Endothelial cell of umbilical vein (primary cell): Measurements from ENCODE around the gene EIF2D. TPM values are rescaled to one million over a fixed set of nuclear protein-coding genes. Genes with fewer than 3 reads are reported as not detected.

ENCODE experiments used
- BruUV-seq: library from RNA; stranded (reverse); fragments of 400-500 nt; replicated peaks from 2 replicates; lab custom pipeline; 2021; lab: Mats Ljungman, UMichigan
- CTCF ChIA-PET: fragments of 300-600, 350-600 bp; sonication (Branson Sonifier 250); formaldehyde crosslinking; loops from one replicate; lab custom pipeline; 2021; ENCODE audit warnings: antibody characterized with exemption, inconsistent platforms; lab: Charles Lee
- POLR2A ChIA-PET: fragments of 300-600, 350-600 bp; sonication (Branson Sonifier 250); formaldehyde crosslinking; loops from one replicate; lab custom pipeline; 2021; ENCODE audit warnings: antibody characterized with exemption, inconsistent platforms; lab: Charles Lee
- DNase-seq: peaks from one replicate; pipeline ENCODE4 v3.0.0-alpha.2; 2011; ENCODE audit warnings: low read depth, low spot score
- FAIRE-seq: peaks from 2 replicates; lab custom pipeline; 2011; peaks lifted over from hg19 to GRCh38; lab: Jason Lieb, UNC
- H2AFZ ChIP-seq: 2 replicates; pipeline ENCODE4 v1.6.0; 2012; ENCODE audit warnings: low read depth, low read length, control low read depth, inconsistent platforms
- H3K27ac ChIP-seq: 2 replicates; pipeline ENCODE4 v1.5.1; 2011; ENCODE audit warnings: low read depth, mild to moderate bottlenecking, control low read depth, low read length, moderate library complexity; ENCODE audit not compliant: insufficient read depth
- H3K27me3 ChIP-seq, 2 experiments: 2 replicates each; pipeline versions ENCODE4 v1.6.0 to v1.6.1; 2011; ENCODE audit warnings: low read length in 2 of 2, mixed read lengths in 1 of 2; ENCODE audit not compliant: control insufficient read depth in 2 of 2, insufficient read depth in 2 of 2
- H3K36me3 ChIP-seq, 2 experiments: 2 replicates in 1 of 2; 3 replicates in 1 of 2; pipeline ENCODE4 v1.5.1; 2011; ENCODE audit warnings: low read length in 2 of 2, mild to moderate bottlenecking in 1 of 2, moderate library complexity in 1 of 2; ENCODE audit not compliant: control insufficient read depth in 2 of 2, insufficient read depth in 2 of 2; ENCODE audit errors: extremely low read depth in 1 of 2
- H3K4me1 ChIP-seq: 3 replicates; pipeline ENCODE4 v1.5.1; 2011; ENCODE audit warnings: mild to moderate bottlenecking, low read length; ENCODE audit not compliant: control insufficient read depth, insufficient read depth; ENCODE audit errors: extremely low read depth
- H3K4me2 ChIP-seq: 2 replicates; pipeline ENCODE4 v1.6.1; 2011; ENCODE audit warnings: low read length, control low read depth, mixed read lengths; ENCODE audit not compliant: insufficient read depth
- H3K4me3 ChIP-seq, 3 experiments: fragments of 200-600 bp in 1 of 3; sonication (generic), shearing (Covaris generic) in 1 of 3; replicated peaks in 1 of 3; 2 replicates each; pipeline ENCODE4 v1.5.1; 2011 to 2016; ENCODE audit warnings: control low read depth in 3 of 3, low read length in 3 of 3, mild to moderate bottlenecking in 2 of 3, inconsistent platforms in 1 of 3, low read depth in 1 of 3, moderate library complexity in 1 of 3; ENCODE audit not compliant: insufficient read depth in 1 of 3
- H3K79me2 ChIP-seq: 2 replicates; pipeline ENCODE4 v1.6.0; 2012; ENCODE audit warnings: low read length, inconsistent platforms; ENCODE audit not compliant: control insufficient read depth, insufficient read depth
- H3K9ac ChIP-seq: replicated peaks from 2 replicates; pipeline ENCODE3; 2011; ENCODE audit warnings: low read length, control low read depth; ENCODE audit not compliant: insufficient read depth; ENCODE audit errors: extremely low read depth
- H3K9me1 ChIP-seq: replicated peaks from 3 replicates; pipeline ENCODE4 v1.6.0; 2011; ENCODE audit warnings: mild to moderate bottlenecking, low read length; ENCODE audit not compliant: control insufficient read depth, insufficient read depth; ENCODE audit errors: extremely low read depth
- H3K9me3 ChIP-seq: replicated peaks from 2 replicates; pipeline ENCODE4 v1.5.1; 2012; ENCODE audit warnings: low read length, inconsistent platforms; ENCODE audit not compliant: control insufficient read depth, insufficient read depth
- H4K20me1 ChIP-seq: replicated peaks from 2 replicates; pipeline ENCODE3; 2011; ENCODE audit warnings: mild to moderate bottlenecking, low read length; ENCODE audit not compliant: control insufficient read depth, insufficient read depth; ENCODE audit errors: extremely low read depth
- EZH2 ChIP-seq: IDR thresholded peaks from 2 replicates; pipeline ENCODE4 v1.6.1; 2012; ENCODE audit warnings: borderline replicate concordance, low read depth, mild to moderate bottlenecking, moderate library complexity, low read length, inconsistent platforms; ENCODE audit not compliant: severe bottlenecking
- GATA2 ChIP-seq: IDR thresholded peaks from 2 replicates; pipeline ENCODE4 v1.7.0; 2011; ENCODE audit warnings: low read depth, mild to moderate bottlenecking, moderate library complexity, mixed read lengths, low read length; ENCODE audit not compliant: insufficient read length, insufficient read depth
- POLR2AphosphoS5 ChIP-seq: IDR thresholded peaks from 2 replicates; pipeline ENCODE4 v1.6.1; 2012; ENCODE audit warnings: low read depth, mild to moderate bottlenecking, control low read depth, low read length, moderate library complexity; ENCODE audit not compliant: insufficient read depth
- dilution Hi-C: fragments of 300-500 bp; cut with MboI; formaldehyde crosslinking; loops from one replicate; pipeline ENCODE4 v1.15.0; 2019; ENCODE audit warnings: low sequenced_read_pairs; ENCODE audit not compliant: extremely low pct_ligation_motif_present
- intact Hi-C: fragments of 100-400 bp; cut with micrococcal nuclease; formaldehyde crosslinking; loops from one replicate; pipeline ENCODE4 v1.10.0; 2022
- polyA plus RNA-seq, 4 experiments: library from polyadenylated mRNA; depleted of rRNA in 3 of 4; stranded (reverse) in 3 of 4; unstranded in 1 of 4; fragments of >200 nt; gene quantifications; 2 replicates each; pipeline versions ENCODE4 v1.2.1 to v1.2.3, GENCODE V29; 2011 to 2012; ENCODE audit warnings: missing spikeins in 1 of 4
- total RNA-seq: library from RNA; stranded (reverse); gene quantifications from 2 replicates; pipeline ENCODE4 v1.2.3, GENCODE V29; 2021
- TF ChIP-seq, protein P1 (sequence below): IDR thresholded peaks from 2 replicates; pipeline ENCODE4 v1.6.1; 2011; ENCODE audit not compliant: insufficient read depth, insufficient read length

Gene EIF2D
- total and polyA plus RNA-seq, 2 donors (not counting 3 experiments of a cell fraction or from before 2014, with no cell fraction given), result 48.0 to 54.1 TPM

DNA sequence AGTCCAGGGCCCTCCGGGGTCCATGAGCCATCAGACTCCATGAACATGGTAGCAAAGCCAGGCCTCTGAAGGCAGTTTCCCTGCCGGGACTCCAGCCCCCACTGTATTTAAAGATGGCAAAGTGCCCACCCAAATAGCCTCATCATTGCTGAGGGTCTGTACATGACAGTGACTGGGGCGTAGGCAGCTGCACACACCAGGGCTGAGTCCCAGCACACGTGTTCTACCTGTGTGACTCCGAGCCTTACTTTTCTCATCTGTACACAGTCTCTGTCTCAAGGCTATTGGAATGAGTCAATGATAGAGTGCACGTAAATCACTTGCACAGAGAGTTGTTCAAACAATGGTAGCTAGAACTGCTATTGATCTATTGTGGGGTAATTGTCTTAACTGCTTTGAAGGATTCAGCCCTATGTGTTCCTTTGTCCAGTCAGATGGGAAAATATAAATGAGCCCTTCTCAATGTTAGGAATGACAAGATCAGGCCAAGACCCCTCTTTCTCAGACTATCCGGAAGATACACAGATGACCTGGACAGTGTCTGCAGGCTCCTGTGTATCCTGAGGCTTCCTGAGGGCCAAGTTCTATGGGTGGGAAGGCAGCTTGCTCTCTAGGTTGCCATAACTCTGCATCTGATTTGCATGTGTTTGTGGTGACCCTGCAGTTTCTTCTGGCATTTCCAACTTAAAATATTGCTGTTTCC, 56.1 kb downstream of the EIF2D start:
- Histone ChIP-seq H3K9me3 (no peaks in the 10 kb centered on the region), H3K4me2 (no peak overlapping the region), H3K36me3 (no peaks in the 10 kb centered on the region), H3K79me2 (no peaks in the 10 kb centered on the region), H3K4me1 (peaks cover 6% of the 10 kb centered on the region), H3K27ac (no peak overlapping the region), H3K27me3 (peaks cover 30 to 34% of the 10 kb centered on the region in 2 experiments), H4K20me1 (no peaks in the 10 kb centered on the region), H3K9ac (no peak overlapping the region), H3K4me3 (no peak overlapping the region), H3K9me1 (no peaks in the 10 kb centered on the region), H2AFZ (no peak overlapping the region)
- no peak for DNase-seq
- dilution Hi-C loops (no loop called here), intact Hi-C loops (loop anchor here (2.0 kb wide), 1 partner anchor 21 kb away; no protein-coding TSS in a partner anchor)
- ChIA-PET CTCF (interaction anchor here (1.6 to 4.9 kb wide), 3 partner anchors 11 to 29 kb away, joined by 4 to 57 read pairs (median 12); no protein-coding TSS in a partner anchor), POLR2A (no interaction called here)
- FAIRE-seq, result no peak
- TF ChIP-seq, protein P1, sequence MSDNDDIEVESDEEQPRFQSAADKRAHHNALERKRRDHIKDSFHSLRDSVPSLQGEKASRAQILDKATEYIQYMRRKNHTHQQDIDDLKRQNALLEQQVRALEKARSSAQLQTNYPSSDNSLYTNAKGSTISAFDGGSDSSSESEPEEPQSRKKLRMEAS, result no peak
- peak; percentile 33 for TF ChIP-seq EZH2
- no TSS peak for BruUV-seq

DNA sequence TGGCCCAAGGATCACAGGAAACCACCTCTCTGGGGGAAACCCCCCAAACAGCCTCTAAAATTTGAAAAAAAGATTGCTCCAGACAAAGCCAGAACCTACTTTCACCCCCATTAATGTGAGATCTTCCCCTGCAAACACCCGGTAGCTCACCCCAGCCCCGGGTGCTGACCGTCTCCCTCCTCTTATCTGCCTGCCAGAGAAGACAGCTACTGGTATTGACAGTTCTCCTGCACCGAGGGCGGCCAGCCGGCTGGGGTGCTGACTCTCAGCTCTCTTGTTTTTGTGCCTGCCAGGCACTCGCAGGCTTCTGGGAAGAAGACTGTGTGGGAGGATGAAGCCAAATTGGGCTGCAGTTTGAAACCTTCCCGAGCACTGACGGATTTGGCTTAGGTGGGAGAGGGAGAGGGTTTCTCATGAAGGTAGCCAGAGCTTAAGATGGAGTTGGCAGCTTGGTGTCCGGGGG, 56.8 kb downstream of the EIF2D start:
- Histone ChIP-seq H3K9me3 (no peaks in the 10 kb centered on the region), H3K4me3 (no peak overlapping the region), H3K4me2 (no peak overlapping the region), H3K9ac (no peak overlapping the region), H3K4me1 (peaks cover 6% of the 10 kb centered on the region), H3K27me3 (peaks cover 34 to 37% of the 10 kb centered on the region in 2 experiments), H3K36me3 (no peaks in the 10 kb centered on the region), H3K79me2 (no peaks in the 10 kb centered on the region), H4K20me1 (no peaks in the 10 kb centered on the region), H3K27ac (no peak overlapping the region), H3K9me1 (no peaks in the 10 kb centered on the region), H2AFZ (no peak overlapping the region)
- dilution Hi-C loops, result no loop called here
- no peak for TF ChIP-seq GATA2
- TF ChIP-seq POLR2AphosphoS5, result no peak
- POLR2A ChIA-PET, result no interaction called here
- no TSS peak for BruUV-seq
- FAIRE-seq (no peak), DNase-seq (no peak)
- intact Hi-C loops, result no loop called here
- CTCF ChIA-PET, result interaction anchor here (0.8 to 4.9 kb wide), 5 partner anchors 9 to 76 kb away, joined by 3 to 57 read pairs (median 4); no protein-coding TSS in a partner anchor
